Myocyte (in vitro differentiated cells): Measurements from ENCODE around the gene SCUBE3. TPM values are rescaled to one million over a fixed set of nuclear protein-coding genes. Genes with fewer than 3 reads are reported as not detected.
A peak's percentile ranks its signal among the peaks of the same experiment; 100 is the strongest.

Source experiments
- DNase-seq: peaks from one replicate; pipeline ENCODE4 v3.0.0-alpha.2; 2012; ENCODE audit warnings: low read depth
- total RNA-seq: library from RNA; depleted of rRNA; stranded (reverse); fragments of >200 nt; gene quantifications from 2 replicates; pipeline ENCODE4 v1.2.3, GENCODE V29; 2014

SCUBE3 gene
- total RNA-seq, 1 donor from 2014 or later = 0.03 TPM

DNA sequence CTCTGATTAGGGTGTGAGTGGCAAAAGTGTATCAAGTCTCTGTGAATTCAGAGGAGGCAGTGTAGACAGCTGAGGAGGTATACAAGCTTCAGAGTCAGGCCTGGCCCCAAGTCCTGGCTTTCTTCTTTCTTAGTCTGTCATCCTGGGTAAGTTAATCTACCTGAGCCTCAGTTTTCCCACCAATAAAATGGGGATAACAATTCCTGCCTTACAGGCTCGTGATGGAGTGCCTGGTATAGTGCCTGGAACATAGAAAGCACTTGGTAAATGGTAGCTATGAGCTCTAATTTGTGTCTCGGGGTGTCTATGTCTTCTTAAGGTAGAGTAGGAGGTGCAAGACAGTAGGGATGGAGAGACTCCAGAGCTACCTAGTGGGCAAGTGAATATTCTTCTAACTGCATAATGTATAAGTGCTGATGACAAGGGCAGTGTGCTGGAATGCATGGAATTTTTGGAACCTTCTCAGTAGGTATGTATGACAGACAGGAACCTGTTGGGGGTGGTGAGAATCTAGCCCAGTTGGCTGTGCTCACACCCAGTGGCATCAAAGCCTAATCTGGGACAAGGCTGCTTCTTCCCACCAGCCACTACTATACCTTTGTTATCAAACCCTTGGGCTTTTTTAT is 4.0 kb upstream of the SCUBE3 start:
- no peak for DNase-seq

DNA sequence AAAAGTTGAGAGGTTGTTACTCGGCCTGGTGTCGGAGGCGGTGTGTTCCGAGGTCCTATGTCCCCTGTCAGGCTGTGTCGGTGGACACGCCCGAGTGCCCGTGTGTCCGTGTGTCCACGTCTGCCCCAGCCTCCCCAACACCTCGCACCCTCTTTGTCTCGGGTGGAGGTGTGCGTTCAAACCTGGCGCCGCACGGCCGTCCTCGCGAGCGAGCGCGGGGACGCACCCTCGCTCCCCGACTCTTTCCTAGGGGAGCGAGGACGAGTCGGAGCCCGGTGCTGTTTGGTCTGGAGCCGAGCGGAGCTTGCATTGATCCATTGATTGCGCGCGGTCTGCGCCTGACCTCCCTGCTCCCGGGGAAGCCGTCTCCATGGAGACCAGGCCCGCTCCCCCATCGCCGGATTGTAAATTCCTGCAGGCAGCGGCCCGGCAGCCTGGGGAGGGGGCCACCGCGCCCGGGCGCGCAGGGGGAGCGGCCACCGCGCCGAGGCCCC is 411 bp upstream of the SCUBE3 start:
- no peak for DNase-seq

DNA sequence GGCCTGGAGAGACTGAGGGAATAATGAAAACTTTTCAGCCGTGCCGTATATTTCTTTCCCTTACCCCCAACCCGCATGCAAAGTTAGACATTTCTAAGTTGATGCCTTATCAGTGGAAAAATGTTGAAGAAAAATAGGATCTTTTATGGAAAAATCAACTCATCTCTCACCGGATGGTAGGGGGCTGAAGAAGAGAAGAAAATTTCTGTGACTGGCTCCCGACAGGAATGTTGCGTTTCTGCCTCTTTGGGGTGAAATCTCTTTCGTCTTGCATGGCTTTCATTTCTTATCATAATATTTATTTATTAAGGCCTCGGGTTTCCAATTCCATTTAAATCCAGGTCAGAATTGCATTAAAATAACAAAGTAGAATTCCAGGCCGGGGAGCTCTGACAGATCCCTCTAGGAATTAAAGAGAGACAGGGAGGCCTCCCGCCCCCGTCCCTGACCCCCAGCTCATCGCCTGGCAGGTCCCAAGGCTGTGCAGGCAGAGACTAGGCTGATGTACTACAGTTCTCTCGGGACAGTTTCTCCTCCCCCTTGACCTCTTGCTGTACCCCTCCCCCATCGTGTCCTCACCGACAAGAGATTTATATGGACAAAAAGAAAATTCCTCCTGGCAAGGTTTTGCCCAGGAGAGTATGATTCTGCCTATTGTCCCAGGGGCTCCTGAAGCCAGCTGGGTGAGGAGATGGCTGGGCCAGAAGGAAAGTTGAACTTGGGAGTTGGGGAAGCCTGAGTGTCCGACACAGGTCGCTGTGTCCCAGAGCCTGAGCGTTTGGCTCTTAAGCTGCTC is 1.3 kb downstream of the SCUBE3 start:
- no peak for DNase-seq

DNA sequence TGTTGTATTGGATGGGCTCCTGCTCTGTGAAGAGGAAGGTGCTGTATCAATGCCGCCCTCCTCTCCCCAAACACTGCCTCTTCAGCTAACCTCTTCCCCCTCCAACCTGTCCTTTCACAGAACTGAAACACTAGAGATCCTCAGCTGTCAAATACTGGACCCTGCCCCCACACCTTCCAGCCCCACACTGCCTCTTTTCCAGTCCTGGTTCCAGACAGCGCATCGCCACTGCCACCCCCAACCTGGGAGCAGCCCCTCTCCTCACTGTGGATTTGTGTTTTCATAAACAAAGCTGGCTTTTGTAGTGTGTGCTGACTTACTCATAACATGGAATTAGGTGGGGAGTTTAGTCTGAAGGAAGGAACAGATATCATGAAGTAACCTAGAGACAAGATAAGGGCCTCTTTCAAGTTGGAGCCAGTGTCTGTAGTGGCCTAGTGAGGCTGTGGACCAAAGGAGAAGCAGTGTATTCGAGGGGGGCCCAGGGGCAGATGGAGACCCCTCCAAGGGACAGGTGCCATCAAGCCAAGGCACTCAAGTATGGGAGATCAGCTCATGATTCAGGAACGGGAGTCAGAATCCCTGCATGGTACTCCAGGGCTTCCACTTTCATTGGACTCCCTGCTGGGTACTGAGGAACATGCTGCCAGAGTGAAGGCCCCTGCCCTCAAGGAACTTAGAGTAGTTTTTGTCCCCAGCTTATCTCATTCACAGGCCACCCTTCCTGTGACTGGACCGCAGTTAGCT is 2.1 kb downstream of the SCUBE3 start:
- no peak for DNase-seq

DNA sequence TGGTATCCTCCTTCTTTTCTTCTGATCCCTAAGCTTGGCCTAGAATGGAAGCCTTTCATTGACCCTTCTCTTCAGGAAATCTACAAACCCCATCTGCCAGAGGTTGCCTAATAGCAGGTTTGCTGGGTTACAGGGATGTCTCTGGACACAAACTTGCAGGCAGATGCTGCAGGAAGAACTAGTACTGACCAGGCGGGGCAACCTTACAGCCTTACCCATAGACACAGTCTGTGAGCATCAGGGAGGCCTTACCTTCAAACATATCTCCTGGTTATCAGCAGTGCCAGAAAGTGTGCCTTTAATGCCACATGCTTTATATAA is 2.6 kb downstream of the SCUBE3 start:
- DNase-seq = no peak

DNA sequence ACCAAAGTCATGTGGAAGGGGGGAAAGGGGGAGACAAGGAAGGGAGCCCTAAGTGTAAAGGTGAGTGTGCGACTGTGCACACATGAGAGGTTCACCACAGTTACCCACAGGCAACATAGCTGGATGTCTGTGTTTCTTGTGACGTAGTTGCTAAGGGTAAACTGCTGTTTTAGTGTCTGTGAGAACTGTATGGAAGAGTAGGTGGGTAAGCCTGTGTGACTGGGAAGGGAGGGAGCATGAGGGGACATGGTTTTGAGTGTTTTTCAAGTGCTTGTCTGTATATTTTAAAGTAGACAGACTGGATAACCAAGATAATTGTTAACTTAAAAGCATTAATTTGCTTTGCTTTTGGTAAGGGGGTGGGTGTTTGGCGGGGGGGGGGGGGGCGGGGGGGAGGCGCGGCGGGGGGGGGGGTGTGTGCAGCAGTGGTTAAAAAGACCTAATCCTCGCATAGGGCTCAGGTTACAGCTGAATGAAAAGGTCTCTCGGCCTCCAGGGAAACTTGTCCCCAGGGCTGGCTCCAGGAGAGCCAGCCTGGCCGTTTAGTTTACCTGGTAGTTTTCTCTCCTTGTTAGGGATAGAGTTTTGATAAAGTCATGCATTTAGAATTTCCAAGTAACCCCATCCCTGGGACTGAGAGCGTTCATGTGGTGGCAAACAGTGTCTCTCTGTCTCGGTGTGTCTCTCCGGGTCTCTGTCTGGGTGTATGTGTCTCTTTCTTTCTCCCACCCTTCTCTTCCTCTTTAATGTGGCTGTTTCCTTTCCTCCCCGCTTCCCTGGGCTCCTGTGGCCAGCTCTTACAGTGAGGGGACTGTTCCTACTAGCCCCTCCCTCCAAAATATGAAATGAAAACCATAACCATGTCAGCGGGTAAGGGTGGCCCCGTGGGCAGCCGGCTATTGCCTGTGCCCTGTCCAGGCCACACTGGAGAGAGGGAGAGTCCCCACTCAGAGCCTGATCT is 3.4 kb downstream of the SCUBE3 start:
- no peak for DNase-seq

DNA sequence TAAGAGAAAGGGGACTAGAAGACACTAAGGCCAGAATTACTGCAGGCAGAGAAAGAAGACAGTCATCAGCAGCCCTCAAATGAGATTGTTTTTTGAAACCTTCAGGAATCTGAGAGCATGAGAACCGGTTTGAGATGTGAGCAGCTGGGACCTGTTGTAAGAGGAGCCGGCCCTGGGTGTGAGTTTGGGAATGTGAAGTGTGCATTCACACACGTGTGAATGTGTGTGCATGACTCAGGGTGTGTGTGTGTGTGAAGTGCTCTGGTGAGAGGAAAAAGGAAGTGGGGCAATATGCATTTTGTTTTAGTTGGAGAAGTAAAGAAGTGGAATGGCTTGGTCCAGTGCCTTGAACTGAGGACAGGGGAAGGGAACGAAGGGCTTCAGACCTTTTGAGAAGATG is 4.3 kb downstream of the SCUBE3 start:
- no peak for DNase-seq

DNA sequence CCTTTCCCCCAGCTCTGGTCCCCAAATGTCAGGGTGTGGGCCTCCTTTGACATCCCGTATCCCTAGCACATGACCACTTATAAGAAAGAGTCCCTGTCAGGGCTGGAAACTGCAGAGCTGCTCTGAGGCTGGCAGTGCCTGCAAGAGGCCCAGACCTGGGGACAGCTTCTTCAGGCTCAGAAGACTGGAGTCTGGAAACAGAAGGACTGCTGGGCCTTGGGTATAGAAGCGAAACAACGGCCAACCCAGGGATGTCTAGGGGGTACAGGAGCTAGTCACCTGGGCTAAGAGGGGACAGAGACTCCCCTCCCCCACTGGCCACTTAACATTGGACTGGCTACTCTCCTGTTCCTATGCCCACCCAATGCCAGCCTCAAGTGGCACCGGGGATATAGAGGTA is 4.7 kb downstream of the SCUBE3 start:
- DNase-seq = no peak

DNA sequence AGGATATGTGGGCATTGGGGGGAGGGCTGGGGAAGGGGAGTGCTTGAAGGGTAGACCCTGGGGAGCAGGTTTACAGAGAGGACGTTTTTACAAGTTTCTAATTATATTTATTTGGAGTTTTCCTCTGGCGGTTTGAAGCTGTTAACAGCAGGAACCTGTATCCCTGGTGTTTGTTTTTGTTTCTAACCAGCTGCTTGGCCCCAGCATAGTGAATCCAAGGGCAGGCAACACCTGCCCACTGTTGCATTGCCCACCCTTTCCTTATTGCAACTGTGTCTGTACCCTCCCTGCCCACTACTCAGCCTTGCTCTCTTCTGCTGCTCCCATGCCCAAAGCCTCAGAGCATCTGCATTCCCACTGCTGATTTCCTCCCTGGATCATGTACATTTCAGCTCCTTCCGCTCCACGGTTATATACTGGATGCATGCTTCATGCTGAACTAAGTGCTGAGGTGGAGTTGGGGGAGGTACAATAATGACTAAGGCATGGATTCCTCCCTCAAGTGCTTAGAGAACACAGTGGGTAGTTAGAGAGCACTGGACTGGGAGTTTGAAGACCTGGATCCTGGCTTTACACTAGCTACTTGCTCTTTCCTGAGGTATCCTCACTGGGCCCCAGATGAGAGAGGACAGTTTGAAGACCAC is 6.0 kb downstream of the SCUBE3 start:
- no peak for DNase-seq

DNA sequence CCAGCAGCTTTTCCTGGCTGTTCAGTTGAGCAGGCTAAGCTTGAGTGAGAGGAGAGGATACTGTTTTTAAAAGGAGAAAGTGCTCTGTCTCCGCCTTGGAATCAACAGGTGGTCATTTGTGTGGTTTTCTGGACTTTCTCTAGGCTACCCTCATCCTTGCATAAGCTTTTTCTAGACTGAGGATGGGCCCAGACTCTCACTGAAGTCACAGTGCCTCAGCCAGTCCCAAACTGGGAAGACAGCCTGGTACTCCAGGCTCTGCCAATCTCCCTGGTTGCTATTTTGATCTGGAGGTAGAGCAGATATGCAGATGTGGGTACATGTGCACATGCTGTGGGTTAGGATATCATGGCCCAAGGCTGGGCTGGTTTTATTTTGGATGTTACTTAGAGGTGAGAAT is 7.0 kb downstream of the SCUBE3 start:
- peak; percentile 58 for DNase-seq

DNA sequence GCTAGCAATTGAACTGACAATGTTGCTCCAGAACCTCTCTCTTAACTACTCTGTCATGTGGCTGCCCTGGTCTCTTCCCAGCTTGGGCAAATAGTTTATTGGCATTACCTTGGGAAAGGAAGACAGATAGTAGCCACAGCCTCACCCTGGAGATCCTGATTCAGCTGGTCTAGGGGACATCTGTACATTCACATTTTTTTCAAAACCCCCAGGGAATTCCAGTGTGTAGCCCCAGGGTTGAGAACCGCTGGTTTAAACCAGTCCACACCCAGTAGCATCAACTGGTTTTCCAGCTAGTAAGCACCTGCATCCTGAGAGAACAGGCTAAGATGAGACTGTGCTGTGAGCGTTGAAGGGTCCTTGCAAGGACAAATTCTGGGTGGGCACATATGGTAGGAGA is 9.6 kb downstream of the SCUBE3 start:
- no peak for DNase-seq

DNA sequence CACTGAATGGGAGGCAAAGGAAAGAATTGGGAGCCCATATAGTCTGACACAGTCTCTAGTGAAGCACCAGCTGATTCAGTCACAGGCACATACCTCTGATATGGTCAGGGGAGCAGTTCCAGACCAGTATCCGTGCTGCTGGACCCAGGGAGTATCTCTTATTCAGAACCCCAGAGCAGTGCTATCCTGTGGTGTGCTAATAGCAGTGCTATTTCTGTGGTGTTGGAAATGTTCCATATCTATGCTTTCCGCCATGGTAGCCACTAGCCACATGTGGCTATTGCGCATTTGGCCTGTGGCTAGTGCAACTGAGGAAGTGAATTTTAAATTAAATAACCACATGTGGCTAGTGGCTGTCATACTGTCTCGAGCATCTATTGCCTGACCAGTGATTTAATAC is 11.0 kb downstream of the SCUBE3 start:
- peak; percentile 60 for DNase-seq

DNA sequence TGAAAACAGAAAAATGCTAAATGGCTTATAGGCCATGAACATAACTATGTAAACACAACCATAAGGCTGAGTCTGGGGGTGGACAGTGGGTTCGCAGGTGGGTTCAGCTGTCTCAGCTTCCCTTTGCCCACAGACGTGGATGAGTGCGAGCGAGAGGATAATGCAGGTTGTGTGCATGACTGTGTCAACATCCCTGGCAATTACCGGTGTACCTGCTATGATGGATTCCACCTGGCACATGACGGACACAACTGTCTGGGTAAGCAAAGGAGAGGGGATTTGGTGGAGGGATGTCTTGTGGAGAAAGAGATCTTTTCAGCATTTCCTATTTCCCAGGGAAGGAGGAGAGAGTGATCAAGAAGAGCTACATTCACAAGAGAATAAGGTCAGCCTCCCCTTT is 14.7 kb downstream of the SCUBE3 start:
- no peak for DNase-seq

DNA sequence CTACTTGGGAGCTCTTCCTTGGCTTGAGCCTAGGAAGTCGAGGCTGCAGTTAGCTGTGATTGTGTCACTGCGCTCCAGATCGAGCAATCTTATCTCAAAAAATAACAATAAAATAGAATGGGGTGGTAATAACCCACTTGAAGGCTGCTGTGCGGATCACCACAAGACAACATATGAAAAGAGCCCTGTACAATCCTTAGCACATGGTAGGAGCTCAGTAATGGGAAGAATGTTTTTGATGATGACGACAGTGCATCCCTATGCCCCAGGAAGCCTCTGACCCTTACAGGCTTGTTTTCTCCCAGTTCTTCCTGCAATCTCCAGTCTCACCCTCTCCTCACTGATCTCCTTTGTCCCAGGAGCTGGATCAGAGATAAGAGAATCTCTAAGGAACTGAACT is 15.5 kb downstream of the SCUBE3 start:
- DNase-seq = no peak

DNA sequence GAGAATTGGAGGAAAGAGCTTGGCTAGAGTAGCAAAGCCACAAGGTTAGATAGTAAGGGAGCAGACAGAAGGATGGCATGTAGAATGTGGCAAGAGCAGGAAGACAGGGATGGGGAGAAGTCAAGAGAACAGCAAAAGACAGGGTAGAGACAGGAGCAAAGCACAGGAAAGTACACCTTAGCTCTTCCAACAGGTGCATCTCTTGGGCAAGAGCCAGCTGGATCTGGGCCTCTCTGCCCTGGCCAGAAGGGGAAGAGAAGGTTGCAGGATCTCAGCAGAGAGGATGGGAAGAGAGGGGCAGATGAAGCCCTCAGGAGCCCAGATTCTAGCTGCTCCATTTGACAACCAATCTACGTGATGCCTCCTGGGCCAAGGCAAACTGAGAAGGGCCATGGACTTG is 16.7 kb downstream of the SCUBE3 start:
- DNase-seq = no peak

DNA sequence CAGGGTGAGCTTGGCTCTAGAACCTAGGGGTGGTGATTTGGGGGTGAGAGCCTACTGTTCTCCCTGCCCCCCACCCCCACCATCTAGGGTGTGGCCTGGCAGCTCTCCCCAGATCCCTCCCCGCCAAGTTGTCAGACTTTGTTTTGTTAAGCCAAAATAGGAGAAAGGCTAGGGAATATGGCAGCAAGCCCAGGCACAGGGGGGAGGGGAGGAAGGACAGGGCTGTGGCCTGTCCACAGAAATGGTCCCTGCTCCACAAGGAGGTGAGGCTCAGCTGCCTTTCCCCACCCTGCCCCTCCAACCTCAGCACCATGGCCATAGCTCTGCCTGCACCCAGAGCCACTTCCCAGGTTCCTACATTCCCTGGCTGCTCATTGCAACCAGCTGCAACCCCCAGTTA is 17.2 kb downstream of the SCUBE3 start:
- DNase-seq = peak; percentile 8

DNA sequence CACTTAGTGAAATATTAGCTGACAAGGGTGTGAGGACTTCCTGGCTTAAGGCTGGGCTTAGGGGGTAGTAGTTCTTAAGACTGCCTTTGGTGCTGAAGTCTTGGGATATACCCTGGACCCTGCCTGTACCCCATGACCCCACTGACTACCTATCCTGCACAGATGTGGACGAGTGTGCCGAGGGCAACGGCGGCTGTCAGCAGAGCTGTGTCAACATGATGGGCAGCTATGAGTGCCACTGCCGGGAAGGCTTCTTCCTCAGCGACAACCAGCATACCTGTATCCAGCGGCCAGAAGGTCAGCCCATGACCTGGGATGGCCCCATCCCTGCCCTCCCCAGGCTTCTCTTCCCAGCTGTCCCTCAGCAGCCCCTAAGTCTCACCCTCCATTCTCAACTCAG is 17.8 kb downstream of the SCUBE3 start:
- no peak for DNase-seq

DNA sequence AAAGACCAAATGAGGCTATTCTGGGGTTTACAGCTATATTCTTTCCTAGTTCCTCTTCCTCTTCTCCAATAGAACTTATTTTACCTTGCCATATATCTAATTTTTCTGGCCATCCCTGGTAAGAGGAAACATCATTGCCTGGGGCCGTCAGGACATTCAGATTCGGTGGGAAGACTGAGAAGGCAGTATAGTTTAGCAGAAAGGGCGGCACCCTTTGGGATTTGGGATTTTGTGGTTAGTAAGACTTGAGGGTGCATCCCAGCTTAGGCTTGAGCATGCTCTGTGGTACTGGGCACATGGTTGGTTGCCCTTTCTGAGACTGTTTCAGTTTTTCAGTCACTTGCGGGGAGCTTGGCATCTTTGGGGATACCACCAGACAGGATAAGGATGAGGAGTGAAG is 21.1 kb downstream of the SCUBE3 start:
- DNase-seq = no peak

DNA sequence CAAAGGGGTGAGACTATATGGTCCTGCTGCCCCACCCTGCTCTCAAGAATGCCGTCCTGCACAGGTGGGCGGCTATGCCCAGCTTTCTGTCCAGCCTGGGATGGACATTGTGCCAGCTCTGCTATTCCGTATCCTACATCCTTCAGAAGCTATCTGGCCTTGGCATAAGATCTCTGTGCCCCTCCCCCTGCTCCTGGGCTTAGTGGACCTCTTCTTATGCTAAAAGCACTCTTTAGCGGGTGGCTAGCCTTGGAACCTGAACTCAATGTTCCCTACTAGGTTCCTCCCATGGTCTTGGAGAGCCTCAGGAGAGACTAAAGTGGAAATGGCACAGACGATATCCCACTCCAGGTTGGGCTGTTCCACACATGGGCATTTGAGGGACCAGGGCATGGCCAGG is 22.5 kb downstream of the SCUBE3 start:
- DNase-seq = no peak

DNA sequence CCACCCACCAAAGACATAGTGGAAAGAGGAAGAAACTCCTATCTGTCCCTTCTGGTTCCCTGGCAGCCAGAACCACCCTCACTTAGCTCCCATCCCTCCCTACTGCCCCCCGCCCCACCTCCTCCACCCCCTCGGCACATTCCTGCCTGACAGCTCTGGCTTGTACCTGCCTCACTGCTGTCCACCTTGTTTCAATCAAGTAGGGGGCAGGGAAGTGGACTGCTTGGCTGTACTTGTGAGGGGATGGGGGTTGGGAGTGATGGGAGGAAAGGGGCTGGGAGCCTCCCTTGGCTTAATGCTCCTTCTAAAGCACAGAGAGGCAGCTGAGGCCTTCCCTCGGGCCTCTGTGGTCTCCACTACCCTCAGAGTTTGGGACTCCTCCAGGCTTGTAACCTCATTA is 23.7 kb downstream of the SCUBE3 start:
- DNase-seq = peak; percentile 35

DNA sequence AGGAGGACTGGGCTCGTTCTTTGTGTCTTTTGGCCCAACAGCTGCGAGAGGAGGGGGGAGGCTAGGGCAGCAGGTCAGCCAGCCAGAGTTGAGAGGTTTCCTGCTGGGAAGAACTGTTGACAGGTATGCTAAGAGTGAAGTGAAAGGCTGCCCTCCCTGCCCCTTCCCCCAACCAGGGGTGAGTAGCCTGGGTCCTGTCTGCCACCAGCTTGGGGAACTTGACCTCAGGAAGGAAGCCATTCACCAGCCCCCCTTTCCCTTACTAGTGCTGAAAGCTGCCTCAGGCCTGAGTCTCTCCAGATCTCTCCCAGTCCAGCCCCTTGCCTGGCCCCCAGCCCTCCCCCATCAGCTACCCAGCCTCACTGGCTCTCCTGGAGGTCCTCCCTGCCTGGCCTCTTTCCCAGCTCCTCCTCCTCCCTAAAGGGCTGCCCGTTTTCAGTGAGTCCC is 25.1 kb downstream of the SCUBE3 start:
- DNase-seq = peak; percentile 14
